Mesenchymal stem cell (in vitro differentiated cells and primary cell): ENCODE data around the gene RALGPS1.

Source experiments
- DNase-seq: peaks from one replicate; pipeline ENCODE4 v3.0.0-alpha.2; 2013
- H2AFZ ChIP-seq: one replicate; pipeline ENCODE4 v1.6.1; 2013; ENCODE audit warnings: low read depth, mild to moderate bottlenecking, control low read depth, inconsistent platforms, low read length, moderate library complexity
- H2AK5ac ChIP-seq: 2 replicates; pipeline ENCODE4 v1.6.1; 2013; ENCODE audit warnings: low read length, moderate library complexity, mild to moderate bottlenecking, inconsistent platforms; ENCODE audit not compliant: severe bottlenecking
- H2BK120ac ChIP-seq: one replicate; pipeline ENCODE4 v1.6.1; 2013; ENCODE audit warnings: low read depth, mild to moderate bottlenecking, inconsistent platforms, low read length, moderate library complexity
- H2BK12ac ChIP-seq, 2 experiments: one replicate each; pipeline ENCODE4 v1.6.1; 2013; ENCODE audit warnings: inconsistent platforms in 2 of 2, low read length in 2 of 2, mild to moderate bottlenecking in 2 of 2, moderate library complexity in 2 of 2, control low read depth in 1 of 2
- H2BK15ac ChIP-seq: one replicate; pipeline ENCODE4 v1.6.1; 2013; ENCODE audit warnings: mild to moderate bottlenecking, low read depth, inconsistent platforms; ENCODE audit not compliant: poor library complexity, severe bottlenecking
- H2BK5ac ChIP-seq: 2 replicates; pipeline ENCODE4 v1.6.1; 2013; ENCODE audit warnings: low read depth, mild to moderate bottlenecking, low read length, control low read depth, inconsistent platforms; ENCODE audit not compliant: poor library complexity, severe bottlenecking
- H3K14ac ChIP-seq, 2 experiments: one replicate each; pipeline ENCODE4 v1.6.1; 2013; ENCODE audit warnings: inconsistent platforms in 2 of 2, low read length in 2 of 2, control low read depth in 1 of 2, mild to moderate bottlenecking in 1 of 2, moderate library complexity in 1 of 2
- H3K18ac ChIP-seq, 2 experiments: one replicate each; pipeline ENCODE4 v1.6.1; 2013; ENCODE audit warnings: inconsistent platforms in 2 of 2, low read length in 2 of 2, control low read depth in 1 of 2, low read depth in 1 of 2, mild to moderate bottlenecking in 1 of 2
- H3K23ac ChIP-seq, 2 experiments: one replicate each; pipeline ENCODE4 v1.6.1; 2013; ENCODE audit warnings: inconsistent platforms in 2 of 2, low read length in 2 of 2, mild to moderate bottlenecking in 2 of 2, moderate library complexity in 2 of 2, control low read depth in 1 of 2
- H3K27ac ChIP-seq: 2 replicates; pipeline ENCODE4 v1.5.1; 2013; ENCODE audit warnings: mild to moderate bottlenecking, moderate library complexity, low read length, control low read depth, inconsistent platforms; ENCODE audit not compliant: poor library complexity, severe bottlenecking
- H3K27me3 ChIP-seq, 2 experiments: 2 replicates each; pipeline versions ENCODE4 v1.6.1 to v1.7.0; 2013; ENCODE audit warnings: low read length in 2 of 2, mild to moderate bottlenecking in 2 of 2, moderate library complexity in 2 of 2, control low read depth in 1 of 2, inconsistent platforms in 1 of 2; ENCODE audit not compliant: control insufficient read depth in 1 of 2, insufficient read depth in 1 of 2
- H3K36me3 ChIP-seq, 2 experiments: 2 replicates each; pipeline versions ENCODE4 v1.6.1 to v1.7.0; 2013; ENCODE audit warnings: low read length in 2 of 2, control low read depth in 1 of 2, inconsistent platforms in 1 of 2, low read depth in 1 of 2, mild to moderate bottlenecking in 1 of 2; ENCODE audit not compliant: insufficient read depth in 2 of 2, control insufficient read depth in 1 of 2
- H3K4ac ChIP-seq, 2 experiments: one replicate each; pipeline ENCODE4 v1.6.1; 2013; ENCODE audit warnings: inconsistent platforms in 2 of 2, low read length in 2 of 2, mild to moderate bottlenecking in 2 of 2, moderate library complexity in 2 of 2, control low read depth in 1 of 2, low read depth in 1 of 2
- H3K4me1 ChIP-seq: 2 replicates; pipeline ENCODE4 v1.6.1; 2013; ENCODE audit warnings: low read depth, low read length, control low read depth; ENCODE audit not compliant: control insufficient read depth, insufficient read depth
- H3K4me2 ChIP-seq: 2 replicates; pipeline ENCODE4 v1.6.1; 2013; ENCODE audit warnings: low read length, mild to moderate bottlenecking, inconsistent platforms; ENCODE audit not compliant: poor library complexity, severe bottlenecking
- H3K4me3 ChIP-seq, 2 experiments: 2 replicates each; pipeline versions ENCODE4 v1.5.1 to v1.7.0; 2013; ENCODE audit warnings: low read length in 2 of 2, mild to moderate bottlenecking in 2 of 2, control low read depth in 1 of 2, low read depth in 1 of 2; ENCODE audit not compliant: insufficient read depth in 1 of 2
- H3K79me1 ChIP-seq: replicated peaks from 2 replicates; pipeline ENCODE4 v1.6.1; 2013; ENCODE audit warnings: mild to moderate bottlenecking, control low read depth, low read length, inconsistent platforms; ENCODE audit not compliant: poor library complexity, severe bottlenecking
- H3K9ac ChIP-seq: 2 replicates; pipeline ENCODE4 v1.7.0; 2013; ENCODE audit warnings: mild to moderate bottlenecking, low read length, moderate library complexity
- H3K9me3 ChIP-seq: 2 replicates; pipeline ENCODE4 v1.7.0; 2013; ENCODE audit warnings: mild to moderate bottlenecking, low read length; ENCODE audit not compliant: control insufficient read depth
- H4K8ac ChIP-seq: one replicate; pipeline ENCODE4 v1.6.1; 2013; ENCODE audit warnings: inconsistent platforms, mild to moderate bottlenecking, low read length, moderate library complexity
- H4K91ac ChIP-seq: one replicate; pipeline ENCODE4 v1.6.1; 2013; ENCODE audit warnings: mild to moderate bottlenecking, low read length, inconsistent platforms
- WGBS: methylation state at CpG from one replicate; pipeline ENCODE4 v1.1.7; 2013; ENCODE audit warnings: mixed read lengths; 5-methylcytosine and 5-hydroxymethylcytosine counted together

The RALGPS1 gene

GRCh38 chr9:127124111-127124531, 209.5 kb downstream of the RALGPS1 start:
- Histone ChIP-seq H3K4me2 (no peak overlapping the region), H4K91ac (peak overlapping the region; percentile 71), H2BK12ac (peak overlapping the region in 1 of 2 experiments; percentile 82), H3K14ac (no peak overlapping the region), H2AFZ (no peak overlapping the region), H4K8ac (no peak overlapping the region), H3K36me3 (peaks cover 0 to 12% of the 10 kb centered on the region in 2 experiments), H3K9ac (no peak overlapping the region), H3K9me3 (no peaks in the 10 kb centered on the region), H2BK120ac (no peak overlapping the region), H2BK5ac (no peak overlapping the region), H3K4me3 (no peak overlapping the region), H3K27ac (no peak overlapping the region), H3K18ac (peak overlapping the region; percentile 14 to 37), H3K4me1 (peaks cover 23% of the 10 kb centered on the region), H3K23ac (no peak overlapping the region), H2AK5ac (peak overlapping the region; percentile 16), H3K79me1 (peaks cover 1% of the 10 kb centered on the region), H3K4ac (no peak overlapping the region), H3K27me3 (peaks cover 0 to 23% of the 10 kb centered on the region in 2 experiments), H2BK15ac (peak overlapping the region; percentile 44)
- WGBS, result 95% methylated on average over 7 of the region's 7 CpGs
- no peak for DNase-seq

- Histone ChIP-seq H2BK15ac (no peak overlapping the region), H3K4me1 (peaks cover 23% of the 10 kb centered on the region), H3K4me3 (no peak overlapping the region), H3K4ac (peak overlapping the region in 1 of 2 experiments; percentile 12), H2AFZ (no peak overlapping the region), H3K9ac (no peak overlapping the region), H2BK120ac (no peak overlapping the region), H3K23ac (no peak overlapping the region), H4K8ac (no peak overlapping the region), H3K9me3 (no peaks in the 10 kb centered on the region), H3K14ac (no peak overlapping the region), H3K4me2 (no peak overlapping the region), H3K36me3 (peaks cover 0 to 6% of the 10 kb centered on the region in 2 experiments), H4K91ac (no peak overlapping the region), H3K27ac (no peak overlapping the region), H2AK5ac (no peak overlapping the region), H3K27me3 (peaks cover 0 to 23% of the 10 kb centered on the region in 2 experiments), H3K18ac (no peak overlapping the region), H2BK5ac (no peak overlapping the region), H2BK12ac (no peak overlapping the region), H3K79me1 (peaks cover 1% of the 10 kb centered on the region)
- 89% methylated on average over 2 of the region's 2 CpGs for WGBS
- DNase-seq, result no peak
Measured at GRCh38 chr9:127124792-127125191, 210.2 kb downstream of the RALGPS1 start.

- peak; percentile 65 for DNase-seq
- no peak overlapping the region for H3K18ac ChIP-seq
- H3K36me3 ChIP-seq, result no peaks in the 10 kb centered on the region
- H4K91ac ChIP-seq, result no peak overlapping the region
- H3K79me1 ChIP-seq, result no peaks in the 10 kb centered on the region
- no peak overlapping the region for H4K8ac ChIP-seq
- no peak overlapping the region for H3K27ac ChIP-seq
- peak overlapping the region; percentile 6 for H3K9ac ChIP-seq
- H3K27me3 ChIP-seq, result peaks cover 0 to 23% of the 10 kb centered on the region in 2 experiments
- no peak overlapping the region for H2BK15ac ChIP-seq
- no peak overlapping the region for H3K4me2 ChIP-seq
- H2BK12ac ChIP-seq, result no peak overlapping the region
- WGBS, result no CpG with 5 or more reads among the region's 1 CpG
- no peak overlapping the region for H3K4ac ChIP-seq
- no peak overlapping the region for H3K4me3 ChIP-seq
- H2AK5ac ChIP-seq, result no peak overlapping the region
- peaks cover 23% of the 10 kb centered on the region for H3K4me1 ChIP-seq
- no peak overlapping the region for H3K23ac ChIP-seq
- H2BK120ac ChIP-seq, result no peak overlapping the region
- no peaks in the 10 kb centered on the region for H3K9me3 ChIP-seq
- H2BK5ac ChIP-seq, result no peak overlapping the region
- H3K14ac ChIP-seq, result no peak overlapping the region
- H2AFZ ChIP-seq, result no peak overlapping the region
Measured at GRCh38 chr9:127126971-127127370, 212.4 kb downstream of the RALGPS1 start.

DNA sequence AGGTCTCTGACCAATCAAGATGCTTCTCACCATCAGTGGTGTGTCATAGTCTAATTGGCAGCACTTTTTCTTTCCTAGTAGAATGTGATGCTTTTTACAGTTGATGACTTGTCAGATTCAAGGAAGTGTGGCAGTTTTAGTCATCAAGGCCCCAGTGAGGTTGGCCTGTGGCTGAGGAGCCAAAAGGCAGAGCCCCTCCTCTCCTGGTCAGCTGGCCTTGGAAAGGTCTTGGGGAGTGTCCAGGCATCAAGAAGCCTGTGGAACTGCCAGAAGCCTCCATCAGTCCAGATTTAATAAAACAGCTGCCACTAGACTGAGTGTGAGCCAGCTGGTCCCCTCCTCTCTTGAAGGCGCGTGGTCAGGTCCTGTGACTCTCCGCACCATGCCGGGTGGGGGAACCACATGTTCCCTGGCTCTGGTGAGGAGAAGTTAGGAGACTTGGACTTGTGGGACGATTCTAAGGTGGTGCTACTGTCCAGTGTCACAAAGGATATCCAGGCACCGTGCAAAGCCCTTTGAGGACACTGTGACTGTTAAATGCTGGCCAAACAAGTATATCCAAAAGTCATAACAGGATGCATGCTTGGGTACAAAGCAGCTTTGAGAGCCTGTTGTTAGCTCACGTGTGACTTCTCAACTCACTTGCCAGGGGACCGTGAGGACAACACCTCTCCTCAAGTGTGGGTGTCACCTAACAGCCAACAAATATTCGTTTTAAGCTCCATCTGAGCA, 213.9 kb downstream of the RALGPS1 start:
- Histone ChIP-seq H3K9ac (peak overlapping the region; percentile 60), H2BK120ac (no peak overlapping the region), H3K23ac (no peak overlapping the region), H3K4me2 (no peak overlapping the region), H3K4me1 (peaks cover 17% of the 10 kb centered on the region), H3K36me3 (no peaks in the 10 kb centered on the region), H3K79me1 (no peaks in the 10 kb centered on the region), H2AFZ (no peak overlapping the region), H2BK15ac (no peak overlapping the region), H3K18ac (peak overlapping the region in 1 of 2 experiments; percentile 53), H3K27me3 (peaks cover 0 to 23% of the 10 kb centered on the region in 2 experiments), H2AK5ac (no peak overlapping the region), H2BK5ac (no peak overlapping the region), H3K27ac (no peak overlapping the region), H3K14ac (peak overlapping the region in 1 of 2 experiments; percentile 8), H3K4ac (peak overlapping the region in 1 of 2 experiments; percentile 12), H2BK12ac (peak overlapping the region in 1 of 2 experiments; percentile 85), H3K4me3 (peak overlapping the region in 1 of 2 experiments; percentile 11), H4K91ac (no peak overlapping the region), H4K8ac (no peak overlapping the region), H3K9me3 (no peaks in the 10 kb centered on the region)
- WGBS, result 82% methylated on average over 9 of the region's 9 CpGs
- DNase-seq, result no peak
